ENCODE measurements around the gene DNAJC27.

The DNAJC27 gene

GRCh38 chr2:24986372-24986771, 14.6 kb upstream of the DNAJC27 start:
- no peaks in the 10 kb centered on the region for H3K36me3 ChIP-seq
- H3K4me1 ChIP-seq (ENCODE audit: control insufficient read depth in 1 of 2, insufficient read depth in 1 of 2, low read depth in 1 of 2, low read length in 1 of 2) = no peaks in the 10 kb centered on the region
- no peak for TF ChIP-seq CTCF (IDR thresholded peaks at IDR 0.05)
- H3K9me3 ChIP-seq = no peaks in the 10 kb centered on the region
- H3K27me3 ChIP-seq = no peaks in the 10 kb centered on the region
- no peak overlapping the region for H3K27ac ChIP-seq
- H3K4me3 ChIP-seq (ENCODE audit: low read depth in 1 of 2, low read length in 1 of 2) = no peak overlapping the region

DNA sequence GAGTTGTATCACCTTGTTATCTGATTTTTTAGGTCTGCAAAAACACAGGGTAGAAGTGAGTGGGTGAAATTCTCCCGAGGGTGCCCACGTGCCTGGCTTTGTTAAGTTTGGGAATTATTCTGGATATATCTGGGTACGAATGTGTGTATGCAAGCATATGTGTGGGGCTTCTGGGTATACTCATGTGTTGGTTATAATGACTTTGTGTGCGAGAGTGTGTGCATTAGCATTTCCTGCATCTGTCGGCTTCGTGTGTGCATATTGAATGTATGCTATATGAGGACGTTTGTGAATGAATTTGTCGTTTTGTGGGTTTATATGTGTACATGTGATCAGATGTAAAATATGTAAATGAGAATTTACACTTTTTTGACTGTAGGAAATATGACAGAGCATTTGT, 13.8 kb upstream of the DNAJC27 start:
- H3K27me3 ChIP-seq = no peaks in the 10 kb centered on the region
- no peaks in the 10 kb centered on the region for H3K4me1 ChIP-seq (ENCODE audit: control insufficient read depth in 1 of 2, insufficient read depth in 1 of 2, low read depth in 1 of 2, low read length in 1 of 2)
- no peak overlapping the region for H3K4me3 ChIP-seq (ENCODE audit: low read depth in 1 of 2, low read length in 1 of 2)
- H3K36me3 ChIP-seq = no peaks in the 10 kb centered on the region
- TF ChIP-seq CTCF (IDR thresholded peaks at IDR 0.05) = no peak
- H3K9me3 ChIP-seq = no peaks in the 10 kb centered on the region
- H3K27ac ChIP-seq = no peak overlapping the region

DNA sequence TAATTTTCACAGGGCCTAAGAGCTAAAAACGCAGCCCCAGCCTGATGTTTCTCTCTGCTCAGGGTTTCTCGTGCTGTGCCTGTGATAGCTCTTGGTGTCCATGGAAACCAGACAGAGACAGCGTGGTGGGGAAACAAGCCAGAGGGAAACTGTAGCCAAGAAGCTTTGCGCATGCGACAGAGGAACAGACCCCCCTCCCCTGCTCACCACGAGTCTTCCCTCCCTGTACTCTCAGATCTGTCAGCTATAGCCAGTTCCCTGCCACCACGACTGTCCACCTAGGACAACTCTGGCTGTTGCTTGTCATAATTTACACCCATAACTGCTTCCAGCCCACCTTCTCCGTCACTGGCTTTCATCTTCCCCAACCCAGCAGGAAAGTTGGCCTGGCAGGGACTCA, 13.2 kb upstream of the DNAJC27 start:
- Histone ChIP-seq H3K27me3 (no peaks in the 10 kb centered on the region), H3K4me1 (ENCODE audit: control insufficient read depth in 1 of 2, insufficient read depth in 1 of 2, low read depth in 1 of 2, low read length in 1 of 2) (no peaks in the 10 kb centered on the region), H3K36me3 (no peaks in the 10 kb centered on the region), H3K27ac (no peak overlapping the region), H3K9me3 (no peaks in the 10 kb centered on the region), H3K4me3 (ENCODE audit: low read depth in 1 of 2, low read length in 1 of 2) (no peak overlapping the region)
- no peak for TF ChIP-seq CTCF (IDR thresholded peaks at IDR 0.05)

DNA sequence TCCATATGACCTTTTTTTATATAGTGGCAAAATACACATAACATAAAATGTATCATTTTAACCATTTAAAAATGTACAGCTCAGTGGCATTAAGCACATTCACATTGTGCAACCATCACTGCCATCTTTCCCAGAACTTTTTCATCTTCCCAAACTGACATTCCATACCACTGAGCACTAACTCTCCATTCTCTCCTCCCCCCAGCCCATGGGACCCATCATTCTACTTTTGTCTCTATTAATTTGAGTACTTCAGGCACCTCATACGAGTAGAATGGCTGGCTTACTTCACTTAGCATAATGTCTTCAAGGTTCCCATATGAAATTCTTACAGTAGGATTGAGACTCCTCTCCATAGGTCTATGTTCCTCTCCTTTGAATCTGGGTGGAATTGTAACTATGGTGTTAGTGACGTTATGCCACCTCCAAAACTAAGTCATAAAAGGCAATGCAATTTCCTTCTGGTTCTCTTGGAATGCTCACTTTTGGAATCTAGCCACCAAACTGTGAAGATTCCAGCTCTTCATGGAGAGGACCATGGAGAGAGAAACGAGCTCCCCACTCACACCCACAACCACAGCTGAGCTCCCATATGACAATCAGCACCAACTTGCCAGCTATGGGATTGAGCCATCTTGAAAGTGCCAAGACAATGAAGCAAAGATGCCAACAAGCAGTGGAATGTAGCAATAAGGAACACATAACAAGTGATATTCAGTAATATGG, 9.8 kb upstream of the DNAJC27 start:
- no peak overlapping the region for H3K27ac ChIP-seq
- no peaks in the 10 kb centered on the region for H3K9me3 ChIP-seq
- H3K4me1 ChIP-seq (ENCODE audit: control insufficient read depth in 1 of 2, insufficient read depth in 1 of 2, low read depth in 1 of 2, low read length in 1 of 2) = no peaks in the 10 kb centered on the region
- H3K27me3 ChIP-seq = no peaks in the 10 kb centered on the region
- no peaks in the 10 kb centered on the region for H3K36me3 ChIP-seq
- H3K4me3 ChIP-seq (ENCODE audit: low read depth in 1 of 2, low read length in 1 of 2) = no peak overlapping the region
- no peak for TF ChIP-seq CTCF (IDR thresholded peaks at IDR 0.05)

- H3K36me3 ChIP-seq = no peaks in the 10 kb centered on the region
- H3K4me1 ChIP-seq (ENCODE audit: control insufficient read depth in 1 of 2, insufficient read depth in 1 of 2, low read depth in 1 of 2, low read length in 1 of 2) = no peaks in the 10 kb centered on the region
- H3K9me3 ChIP-seq = no peaks in the 10 kb centered on the region
- no peak overlapping the region for H3K4me3 ChIP-seq (ENCODE audit: low read depth in 1 of 2, low read length in 1 of 2)
- no peaks in the 10 kb centered on the region for H3K27me3 ChIP-seq
- no peak for TF ChIP-seq CTCF (IDR thresholded peaks at IDR 0.05)
- no peak overlapping the region for H3K27ac ChIP-seq
These were observed 6.9 kb upstream of the DNAJC27 start for GRCh38 chr2:24978661-24979060.
